HG03520 (cell line): ENCODE measurements around the gene SBF2.

Experiments used
- ATAC-seq: cut with Tn5 transposase; IDR thresholded peaks from one replicate; pipeline ENCODE4 v1.9.1; 2021; ENCODE audit warnings: mild to moderate bottlenecking, moderate library complexity; ENCODE audit not compliant: unreplicated experiment

The SBF2 gene

GRCh38 chr11:9736365-9736764, 557.7 kb downstream of the SBF2 start:
- ATAC-seq, result no peak

GRCh38 chr11:9735919-9736318, 558.1 kb downstream of the SBF2 start:
- ATAC-seq, result no peak

GRCh38 chr11:9735236-9735635, 558.8 kb downstream of the SBF2 start:
- no peak for ATAC-seq

- no peak for ATAC-seq
Measured at GRCh38 chr11:9733212-9733611, 560.8 kb downstream of the SBF2 start.

- no peak for ATAC-seq
Measured at GRCh38 chr11:9732453-9732852, 561.6 kb downstream of the SBF2 start.

- no peak for ATAC-seq
Measured at GRCh38 chr11:9731256-9731655, 562.8 kb downstream of the SBF2 start.
